IPS-18a (cell line): ENCODE results near the gene AHNAK2.
"Not testable (repeated sequence)": the region's sequence is repeated elsewhere in the genome, so short reads cannot be mapped to it uniquely, and the experiment has no call there.

ENCODE experiments used
- H3K27ac ChIP-seq: one replicate; pipeline ENCODE4 v1.5.1; 2013; ENCODE audit warnings: low read length
- H3K27me3 ChIP-seq: one replicate; pipeline ENCODE4 v1.6.1; 2013; ENCODE audit warnings: mild to moderate bottlenecking, low read length; ENCODE audit not compliant: control insufficient read depth, insufficient read depth
- H3K36me3 ChIP-seq: one replicate; pipeline ENCODE4 v1.6.1; 2013; ENCODE audit warnings: low read depth, low read length; ENCODE audit not compliant: control insufficient read depth
- H3K4me1 ChIP-seq: one replicate; pipeline ENCODE4 v1.6.1; 2013; ENCODE audit warnings: low read depth, low read length; ENCODE audit not compliant: control insufficient read depth
- H3K4me3 ChIP-seq: one replicate; pipeline ENCODE4 v1.5.1; 2013; ENCODE audit warnings: low read length
- H3K9ac ChIP-seq: one replicate; pipeline ENCODE4 v1.6.1; 2013; ENCODE audit warnings: mild to moderate bottlenecking, low read length, moderate library complexity
- H3K9me3 ChIP-seq: one replicate; pipeline ENCODE4 v1.6.1; 2013; ENCODE audit warnings: low read depth, low read length; ENCODE audit not compliant: control insufficient read depth

Gene AHNAK2

DNA sequence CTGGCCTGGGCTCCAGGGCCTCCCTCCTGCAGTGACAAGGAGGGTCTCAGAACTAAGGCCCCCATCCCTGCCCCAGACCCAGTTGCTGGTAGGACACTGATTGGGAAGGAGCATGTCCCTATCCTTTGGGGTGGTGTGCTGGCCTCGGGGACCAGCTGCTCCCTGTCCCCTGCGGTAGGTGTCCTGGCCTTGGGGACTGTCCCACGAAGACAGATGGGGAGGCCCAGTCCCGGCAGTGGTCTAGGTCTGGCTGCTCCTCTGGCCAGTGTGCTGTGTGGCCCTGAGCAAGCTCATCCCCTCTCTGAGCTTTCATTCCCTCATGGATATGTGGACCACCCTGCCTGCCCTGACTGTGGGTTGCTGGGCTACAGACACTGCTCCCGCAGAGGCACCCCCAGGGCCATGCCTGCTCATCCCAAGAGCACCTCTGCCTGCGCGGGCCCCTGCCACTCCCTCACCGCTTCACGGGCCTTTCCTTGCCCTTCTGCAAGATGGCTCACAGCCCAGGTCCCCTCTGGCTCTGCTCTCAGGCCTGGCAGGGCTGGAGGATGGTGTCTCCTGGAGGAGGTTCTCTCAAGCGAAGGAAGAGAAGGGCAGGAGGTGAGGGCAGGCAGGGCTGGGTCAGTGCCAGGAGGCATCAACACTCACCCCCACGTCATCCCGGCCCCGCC, 12.5 kb downstream of the AHNAK2 start:
- Histone ChIP-seq H3K27ac (no peak overlapping the region), H3K27me3 (peaks cover 13% of the 10 kb centered on the region), H3K9me3 (no peaks in the 10 kb centered on the region), H3K36me3 (no peaks in the 10 kb centered on the region), H3K4me3 (no peak overlapping the region), H3K9ac (no peak overlapping the region), H3K4me1 (peaks cover 7% of the 10 kb centered on the region)

DNA sequence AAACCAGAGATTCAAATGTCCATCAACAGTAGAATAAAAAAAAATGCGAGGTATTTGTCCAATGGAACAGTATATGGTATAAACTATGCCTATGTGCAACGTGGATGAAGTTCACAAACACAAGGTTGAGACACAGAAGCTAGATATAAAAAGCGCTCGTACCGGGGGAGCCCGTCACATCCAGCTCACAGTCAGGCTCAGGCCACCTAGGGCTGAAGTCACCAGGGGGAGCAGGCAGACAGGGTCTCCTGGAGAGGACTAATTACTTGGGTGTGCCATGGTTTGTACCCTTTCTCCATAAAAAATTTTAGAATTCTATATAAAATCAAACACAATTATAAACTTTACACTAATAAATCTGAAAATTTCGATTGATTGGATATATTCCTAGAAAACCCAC, 13.6 kb downstream of the AHNAK2 start:
- H3K4me3 ChIP-seq = no peak overlapping the region
- H3K27me3 ChIP-seq = peaks cover 13% of the 10 kb centered on the region

GRCh38 chr14:104957146-104958113, 20.7 kb downstream of the AHNAK2 start:
- Histone ChIP-seq H3K4me3 (no peak overlapping the region), H3K27me3 (no peaks in the 10 kb centered on the region), H3K9me3 (no peaks in the 10 kb centered on the region), H3K9ac (no peak overlapping the region), H3K4me1 (no peaks in the 10 kb centered on the region), H3K36me3 (no peaks in the 10 kb centered on the region), H3K27ac (no peak overlapping the region)

More for the DNA sequence above, 13.6 kb downstream of the AHNAK2 start:
- H3K36me3 ChIP-seq = no peaks in the 10 kb centered on the region
- no peak overlapping the region for H3K27ac ChIP-seq
- peaks cover 7% of the 10 kb centered on the region for H3K4me1 ChIP-seq
- H3K9me3 ChIP-seq = no peaks in the 10 kb centered on the region
- H3K9ac ChIP-seq = no peak overlapping the region

DNA sequence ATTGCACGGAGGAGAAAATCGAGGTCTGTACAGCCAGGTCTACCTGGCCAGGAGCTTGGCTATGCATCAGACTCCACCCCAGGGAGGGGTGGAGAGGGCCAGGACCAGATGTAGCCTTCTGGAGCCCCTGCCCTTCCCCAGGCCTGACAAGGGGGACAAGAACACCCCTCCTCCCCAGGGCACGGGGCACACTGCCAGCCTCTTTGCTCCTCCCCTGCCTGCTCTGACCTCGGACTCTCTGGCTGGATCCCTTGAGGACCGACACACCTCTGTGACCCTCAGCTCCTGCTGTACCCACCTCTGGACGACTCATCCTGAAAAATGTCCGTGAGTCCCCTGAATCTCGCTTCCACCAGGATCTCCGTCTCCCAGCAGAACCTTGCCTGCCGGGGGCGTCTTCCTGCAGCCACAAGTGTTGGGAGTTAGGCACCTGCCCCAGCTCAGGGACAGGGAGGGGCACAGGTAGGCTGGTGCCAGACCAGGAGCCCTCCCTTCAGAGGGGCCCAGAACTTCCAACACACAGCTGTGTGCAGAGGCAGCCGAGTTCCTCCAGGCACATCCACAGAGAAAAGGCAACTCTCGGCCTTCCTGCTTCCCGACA, 21.8 kb downstream of the AHNAK2 start:
- no peak overlapping the region for H3K27ac ChIP-seq
- H3K9ac ChIP-seq = no peak overlapping the region

GRCh38 chr14:104955396-104955770, 22.8 kb downstream of the AHNAK2 start:
- no peak overlapping the region for H3K4me3 ChIP-seq
- no peak overlapping the region for H3K9ac ChIP-seq
- H3K27ac ChIP-seq = no peak overlapping the region
- H3K36me3 ChIP-seq = no peaks in the 10 kb centered on the region
- H3K4me1 ChIP-seq = no peaks in the 10 kb centered on the region
- H3K27me3 ChIP-seq = no peaks in the 10 kb centered on the region
- H3K9me3 ChIP-seq = no peaks in the 10 kb centered on the region

More for the DNA sequence above, 21.8 kb downstream of the AHNAK2 start:
- no peaks in the 10 kb centered on the region for H3K36me3 ChIP-seq
- H3K4me1 ChIP-seq = no peaks in the 10 kb centered on the region
- H3K9me3 ChIP-seq = no peaks in the 10 kb centered on the region
- no peaks in the 10 kb centered on the region for H3K27me3 ChIP-seq
- H3K4me3 ChIP-seq = no peak overlapping the region

DNA sequence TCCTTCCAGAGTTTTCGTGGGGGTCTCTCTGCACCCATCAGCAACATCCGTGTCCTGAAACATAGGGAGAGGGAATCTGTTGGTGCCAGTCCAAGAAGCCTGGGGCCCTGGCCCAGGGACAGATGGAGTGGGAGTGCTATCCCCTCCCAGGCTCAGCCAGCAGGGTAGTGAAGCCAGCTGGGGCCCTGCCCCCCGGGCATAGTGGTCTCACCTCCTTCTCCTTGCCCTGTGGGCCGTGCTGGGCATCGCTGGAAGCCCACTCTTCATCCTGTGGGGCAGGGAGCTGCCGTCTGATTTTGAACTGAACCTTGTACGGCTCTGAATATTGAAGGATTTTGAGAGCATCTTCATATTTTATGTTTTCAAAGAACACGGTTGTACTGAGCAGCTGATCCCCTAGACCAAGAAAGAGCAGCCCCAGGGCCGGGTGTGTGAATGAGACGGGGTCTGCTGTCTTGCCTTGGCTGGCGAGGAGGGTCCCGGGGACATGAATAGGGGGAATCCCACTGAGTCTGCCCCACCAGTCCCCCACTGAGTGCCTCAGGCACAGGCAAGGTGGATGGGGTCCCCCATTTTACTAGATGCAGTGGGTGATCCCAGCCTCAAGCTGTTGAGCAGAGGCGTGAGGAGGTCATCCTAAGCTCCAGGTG, 23.3 kb downstream of the AHNAK2 start:
- no peaks in the 10 kb centered on the region for H3K27me3 ChIP-seq
- no peak overlapping the region for H3K4me3 ChIP-seq
- H3K27ac ChIP-seq = no peak overlapping the region
- H3K9ac ChIP-seq = no peak overlapping the region
- no peaks in the 10 kb centered on the region for H3K9me3 ChIP-seq
- no peaks in the 10 kb centered on the region for H3K36me3 ChIP-seq
- H3K4me1 ChIP-seq = no peaks in the 10 kb centered on the region

DNA sequence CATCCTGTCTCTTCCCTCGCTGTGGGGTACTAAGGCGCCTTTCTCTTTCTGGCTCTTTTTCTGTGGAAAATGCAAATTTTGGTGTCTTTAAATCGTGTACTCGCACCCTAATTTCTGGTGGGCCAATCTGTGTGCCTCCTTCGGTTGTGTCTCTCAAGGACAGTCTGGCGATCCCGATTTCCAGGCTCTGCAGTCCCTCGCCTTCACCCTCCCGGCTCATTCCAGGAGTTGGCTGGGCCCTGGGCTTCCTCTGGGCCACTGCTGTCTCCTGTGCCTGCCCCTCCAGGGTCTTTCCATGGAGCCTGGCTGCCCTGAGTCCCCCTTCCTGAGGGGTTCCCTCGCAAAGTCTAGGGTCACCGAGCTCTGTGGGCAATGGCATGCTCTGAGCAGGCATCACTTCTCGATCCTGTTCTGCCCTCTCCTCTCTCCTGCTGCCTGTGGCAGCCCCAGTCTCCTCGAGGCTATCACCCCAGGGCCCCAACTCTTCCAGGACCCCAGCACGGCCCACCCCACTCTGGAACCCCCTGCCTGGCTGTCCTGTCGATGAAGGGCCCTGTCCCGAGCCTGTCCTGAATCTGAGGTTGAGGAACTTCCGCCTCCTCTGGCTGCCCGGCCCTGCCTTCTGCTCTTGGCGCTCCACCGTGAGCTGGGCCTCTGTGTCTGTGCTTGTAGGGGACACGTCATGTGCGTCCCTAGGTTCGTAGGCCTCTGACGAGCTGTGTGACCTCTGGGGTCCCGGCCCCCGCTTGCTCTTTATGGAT, 24.1 kb downstream of the AHNAK2 start:
- H3K27ac ChIP-seq = no peak overlapping the region
- no peak overlapping the region for H3K9ac ChIP-seq
- no peaks in the 10 kb centered on the region for H3K27me3 ChIP-seq
- no peaks in the 10 kb centered on the region for H3K9me3 ChIP-seq
- H3K36me3 ChIP-seq = no peaks in the 10 kb centered on the region
- no peaks in the 10 kb centered on the region for H3K4me1 ChIP-seq
- H3K4me3 ChIP-seq = no peak overlapping the region

- Histone ChIP-seq H3K9me3 (no peaks in the 10 kb centered on the region), H3K9ac (no peak overlapping the region), H3K27ac (no peak overlapping the region), H3K27me3 (no peaks in the 10 kb centered on the region), H3K36me3 (no peaks in the 10 kb centered on the region), H3K4me3 (no peak overlapping the region), H3K4me1 (no peaks in the 10 kb centered on the region)
Measured at GRCh38 chr14:104953097-104953496, 25.1 kb downstream of the AHNAK2 start.

GRCh38 chr14:104951863-104952657, 26.1 kb downstream of the AHNAK2 start:
- not testable (repeated sequence) for H3K36me3 ChIP-seq, H3K4me1 ChIP-seq, H3K4me3 ChIP-seq, H3K27me3 ChIP-seq, H3K27ac ChIP-seq, H3K9ac ChIP-seq, H3K9me3 ChIP-seq

DNA sequence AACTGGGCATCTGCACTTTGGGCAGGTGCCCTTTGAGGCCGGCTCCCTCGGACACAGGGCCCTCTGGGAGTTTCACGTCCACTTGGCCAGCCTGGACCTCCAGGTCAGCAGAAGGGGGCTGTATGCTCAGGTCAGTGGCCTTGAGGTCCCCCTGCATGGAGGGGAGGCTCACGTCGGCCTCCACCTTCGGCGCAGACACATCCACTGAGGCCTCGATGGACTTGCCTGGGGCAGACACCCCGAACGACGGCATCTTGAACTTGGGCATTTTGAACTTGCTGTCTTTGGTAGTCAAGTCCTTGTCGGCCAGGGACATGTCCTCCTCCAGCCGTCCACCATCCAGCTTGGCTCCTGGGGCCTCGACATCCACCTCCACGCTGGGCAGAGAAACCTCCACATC, 27.5 kb downstream of the AHNAK2 start:
- not testable (repeated sequence) for H3K36me3 ChIP-seq, H3K9ac ChIP-seq, H3K4me1 ChIP-seq, H3K27me3 ChIP-seq, H3K4me3 ChIP-seq, H3K27ac ChIP-seq, H3K9me3 ChIP-seq
